HT-29 (cell line): ENCODE results near the gene POLR3E. TPM values are rescaled to one million over a fixed set of nuclear protein-coding genes. Genes with fewer than 3 reads are reported as not detected.

Experiments
- DNase-seq: peaks from one replicate; pipeline ENCODE4 v3.0.0-alpha.2; 2015; ENCODE audit warnings: low spot score
- total RNA-seq: library from RNA; depleted of rRNA; stranded (reverse); fragments of >200 nt; shearing (Covaris generic); gene quantifications from 2 replicates; pipeline ENCODE4 v1.2.3, GENCODE V29; 2014; rRNA removed

Gene POLR3E, protein sequence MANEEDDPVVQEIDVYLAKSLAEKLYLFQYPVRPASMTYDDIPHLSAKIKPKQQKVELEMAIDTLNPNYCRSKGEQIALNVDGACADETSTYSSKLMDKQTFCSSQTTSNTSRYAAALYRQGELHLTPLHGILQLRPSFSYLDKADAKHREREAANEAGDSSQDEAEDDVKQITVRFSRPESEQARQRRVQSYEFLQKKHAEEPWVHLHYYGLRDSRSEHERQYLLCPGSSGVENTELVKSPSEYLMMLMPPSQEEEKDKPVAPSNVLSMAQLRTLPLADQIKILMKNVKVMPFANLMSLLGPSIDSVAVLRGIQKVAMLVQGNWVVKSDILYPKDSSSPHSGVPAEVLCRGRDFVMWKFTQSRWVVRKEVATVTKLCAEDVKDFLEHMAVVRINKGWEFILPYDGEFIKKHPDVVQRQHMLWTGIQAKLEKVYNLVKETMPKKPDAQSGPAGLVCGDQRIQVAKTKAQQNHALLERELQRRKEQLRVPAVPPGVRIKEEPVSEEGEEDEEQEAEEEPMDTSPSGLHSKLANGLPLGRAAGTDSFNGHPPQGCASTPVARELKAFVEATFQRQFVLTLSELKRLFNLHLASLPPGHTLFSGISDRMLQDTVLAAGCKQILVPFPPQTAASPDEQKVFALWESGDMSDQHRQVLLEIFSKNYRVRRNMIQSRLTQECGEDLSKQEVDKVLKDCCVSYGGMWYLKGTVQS
- 95.4 and 104 TPM in 2 replicates for total RNA-seq

DNA sequence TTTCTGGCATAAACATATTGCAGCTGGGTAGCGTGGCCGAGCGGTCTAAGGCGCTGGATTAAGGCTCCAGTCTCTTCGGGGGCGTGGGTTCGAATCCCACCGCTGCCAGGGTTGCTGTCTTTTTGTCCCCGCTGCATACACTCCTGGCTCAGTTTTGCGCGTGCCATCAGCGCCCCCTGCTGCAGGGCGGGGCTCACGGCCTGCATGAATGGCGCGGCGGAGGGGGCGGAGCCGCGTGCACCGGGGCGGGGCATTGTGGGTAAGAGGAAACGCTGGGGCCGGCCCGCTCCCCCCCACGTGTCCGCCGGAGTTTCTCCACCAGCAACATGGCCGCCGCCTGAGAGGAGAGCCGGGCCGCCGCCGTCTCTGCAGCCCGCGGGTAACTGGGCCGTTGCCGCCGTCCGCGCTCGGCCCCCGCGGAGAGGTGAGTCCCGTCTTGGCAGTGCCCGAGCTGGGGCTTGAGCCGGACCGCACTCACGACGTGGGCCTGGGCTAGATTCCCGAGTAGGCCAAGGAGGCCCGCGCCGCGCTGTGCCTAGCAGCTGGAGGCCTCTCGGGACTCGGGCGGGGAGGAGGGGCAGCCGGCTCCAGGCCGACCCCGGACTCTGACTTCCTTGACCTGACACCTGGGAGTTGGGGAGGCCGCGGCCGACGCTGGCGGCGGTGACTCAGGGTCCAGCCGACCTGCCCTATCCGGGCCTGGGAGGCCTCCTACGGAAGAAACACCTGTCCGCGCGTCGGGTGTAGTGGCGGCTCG lies at the start of gene POLR3E:
TSS of gene POLR3E (plus strand) at position 296 of the 757 bp plus-strand sequence. CDS start 5,560 bp downstream, outside the sequence.
- DNase-seq, result peak; percentile 99

GRCh38 chr16:22250522-22250921 lies 46.7 kb upstream of the POLR3E start:
- no peak for DNase-seq

DNA sequence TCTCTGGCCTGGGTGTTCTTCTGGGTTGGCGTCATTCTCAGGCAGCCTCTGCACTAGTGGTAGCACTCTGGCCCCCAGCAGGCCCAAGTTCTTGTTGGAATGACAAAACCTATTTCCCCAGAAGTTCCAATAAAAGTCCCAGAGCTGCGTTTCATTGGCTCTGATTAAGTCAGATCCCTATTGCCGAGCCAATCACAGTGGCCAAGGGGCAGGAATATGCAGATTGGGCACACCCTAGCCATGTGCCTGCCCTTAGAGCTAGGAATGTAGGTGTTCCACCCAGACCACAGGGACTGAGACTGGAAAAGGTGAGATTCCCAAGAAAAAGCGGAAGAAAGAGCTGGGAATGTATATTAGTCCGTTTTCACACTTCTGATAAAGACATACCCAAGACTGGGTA lies 44.9 kb upstream of the POLR3E start:
- DNase-seq, result no peak

DNA sequence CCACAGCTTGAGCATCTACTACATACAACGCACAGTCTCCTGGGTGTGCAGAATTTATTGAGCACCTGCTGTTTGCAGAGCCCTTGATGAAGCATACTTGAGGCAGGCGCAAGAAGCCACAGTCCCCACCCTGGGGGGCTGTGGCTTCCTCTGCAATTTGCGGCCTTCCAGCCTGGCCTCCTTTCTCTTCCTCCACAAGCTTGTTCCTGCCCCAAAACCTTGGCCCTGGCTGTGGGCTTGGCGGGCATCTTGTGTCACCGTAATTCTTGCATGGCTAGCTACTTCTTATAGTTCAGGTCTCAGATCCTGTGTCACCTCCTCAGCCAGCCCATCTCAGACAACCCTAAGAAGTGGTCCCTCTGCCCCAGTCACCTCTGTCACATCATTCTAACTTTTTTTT lies 43.9 kb upstream of the POLR3E start:
- no peak for DNase-seq

GRCh38 chr16:22255335-22255734 lies 41.9 kb upstream of the POLR3E start:
- DNase-seq, result no peak

- DNase-seq, result no peak
These were observed 39.8 kb upstream of the POLR3E start for GRCh38 chr16:22257440-22257839.

GRCh38 chr16:22260490-22260889 lies 36.7 kb upstream of the POLR3E start:
- DNase-seq, result no peak

DNA sequence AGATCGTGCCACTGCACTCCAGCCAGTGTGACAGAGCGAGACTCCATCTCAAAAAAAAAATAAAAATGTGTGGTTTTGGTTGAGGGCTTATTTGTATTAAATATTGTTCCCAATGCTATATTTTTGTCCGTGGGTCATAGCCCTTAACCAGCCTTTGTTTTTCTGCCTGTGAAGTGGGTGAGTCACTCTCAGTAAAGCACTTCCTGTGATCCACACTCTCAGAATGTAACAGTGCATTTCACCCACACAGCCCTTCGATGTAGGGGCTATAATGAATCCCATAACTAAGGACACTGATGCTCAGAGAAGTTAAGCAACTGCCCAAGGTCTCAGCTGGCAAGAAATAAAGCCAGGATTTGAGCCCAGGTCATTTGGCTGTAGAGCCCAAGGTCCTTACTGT lies 34.7 kb upstream of the POLR3E start:
- DNase-seq, result no peak

DNA sequence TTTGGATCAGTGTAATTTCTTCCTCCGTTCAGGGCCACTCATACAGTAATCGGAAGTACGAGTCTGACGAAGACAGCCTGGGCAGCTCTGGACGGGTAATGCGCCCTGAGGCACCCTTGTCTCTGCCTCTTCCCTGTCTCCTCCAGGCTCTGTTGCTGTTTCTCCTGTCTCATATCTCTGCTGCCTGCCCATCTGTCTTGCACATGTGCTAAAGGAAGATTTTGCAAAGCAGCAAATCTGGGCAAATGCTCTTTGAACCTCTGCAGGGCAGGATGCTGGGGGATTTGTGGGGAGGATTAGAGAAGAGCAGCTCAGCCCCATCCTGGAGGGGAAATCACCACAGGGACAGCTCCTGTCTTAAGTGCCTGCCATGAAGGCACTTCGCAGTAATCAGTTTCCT lies 32.4 kb upstream of the POLR3E start:
- no peak for DNase-seq

- DNase-seq, result no peak
These were observed 31.9 kb upstream of the POLR3E start for GRCh38 chr16:22265351-22265750.

DNA sequence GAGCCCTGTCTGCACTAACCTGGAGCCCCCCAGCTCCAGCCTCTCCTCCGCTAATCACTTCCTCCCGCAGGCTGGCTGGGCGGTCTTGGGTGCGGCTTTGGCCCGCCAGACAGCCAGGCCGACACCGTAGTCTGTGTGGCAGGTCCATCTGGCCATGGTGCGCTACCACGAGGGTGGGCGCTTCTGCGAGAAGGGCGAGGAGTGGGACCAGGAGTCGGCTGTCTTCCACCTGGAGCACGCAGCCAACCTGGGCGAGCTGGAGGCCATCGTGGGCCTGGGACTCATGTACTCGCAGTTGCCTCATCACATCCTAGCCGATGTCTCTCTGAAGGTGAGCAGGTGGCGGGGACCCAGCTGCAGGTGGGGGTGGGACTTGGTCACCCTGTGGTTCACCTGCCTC lies 30.7 kb upstream of the POLR3E start:
- DNase-seq, result no peak

- no peak for DNase-seq
These were observed 29.4 kb upstream of the POLR3E start for GRCh38 chr16:22267764-22268163.

DNA sequence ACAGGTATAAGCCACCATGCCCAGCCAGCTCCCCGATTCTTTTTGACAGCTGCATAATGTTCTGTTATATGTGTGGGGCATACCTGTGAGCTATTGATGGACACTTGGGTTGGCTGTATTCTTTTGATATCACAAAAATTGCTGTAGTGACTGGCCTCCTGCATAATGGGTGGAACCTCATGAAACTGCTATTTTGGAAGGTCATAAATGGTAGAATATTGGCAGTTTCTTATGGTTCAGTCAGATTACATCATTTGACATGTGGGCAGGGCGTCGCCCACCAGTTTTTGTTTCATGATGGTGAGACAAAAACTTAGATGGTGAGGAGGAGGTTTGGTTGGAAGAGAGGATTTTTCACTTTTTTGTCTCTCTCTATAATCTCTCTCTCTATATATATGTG lies 26.7 kb upstream of the POLR3E start:
- no peak for DNase-seq

GRCh38 chr16:22272870-22273650 lies 24.1 kb upstream of the POLR3E start:
- no peak for DNase-seq

- DNase-seq, result no peak
These were observed 22.3 kb upstream of the POLR3E start for GRCh38 chr16:22274916-22275315.

- DNase-seq, result no peak
These were observed 18.6 kb upstream of the POLR3E start for GRCh38 chr16:22278441-22279230.

- no peak for DNase-seq
These were observed 14.8 kb upstream of the POLR3E start for GRCh38 chr16:22282254-22282892.

DNA sequence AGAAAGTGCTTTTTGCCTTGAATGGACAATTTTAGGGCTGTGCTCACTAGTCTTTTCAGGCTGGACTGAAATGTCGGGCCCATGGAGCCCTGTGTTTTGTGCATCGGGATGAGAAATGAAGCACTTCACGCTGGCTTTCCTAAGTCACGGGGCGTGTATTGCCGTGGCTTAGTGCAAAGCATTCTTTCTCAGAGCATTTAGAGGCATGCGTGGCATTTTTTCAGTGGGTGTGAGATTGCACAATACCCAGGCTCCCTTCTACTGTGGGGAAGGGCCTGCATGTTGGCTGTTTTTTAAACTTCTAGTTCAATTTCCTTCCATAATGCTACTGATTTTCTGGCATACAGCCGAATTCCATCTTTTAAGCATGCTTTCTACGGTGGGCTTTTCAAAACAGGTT lies 12.6 kb upstream of the POLR3E start:
- DNase-seq, result no peak

DNA sequence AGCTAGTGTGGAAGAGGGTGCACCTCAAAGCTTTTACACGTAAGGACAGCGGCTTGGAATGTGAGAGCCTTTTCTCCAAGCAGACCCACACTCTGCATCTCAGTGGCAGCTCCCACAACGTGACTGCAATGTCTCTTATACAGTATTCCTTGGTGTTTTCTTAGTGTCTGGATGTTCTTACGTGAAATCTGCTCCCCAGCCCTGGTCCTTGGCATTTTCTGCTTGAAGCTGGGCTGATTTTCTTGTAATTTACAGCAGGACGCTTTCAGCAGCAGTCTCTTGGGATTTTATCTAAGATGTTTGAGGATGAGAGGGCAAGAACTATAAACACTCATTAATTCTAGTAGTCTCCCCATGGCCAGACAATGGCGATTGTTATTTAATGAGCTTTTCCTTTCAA lies 12.1 kb upstream of the POLR3E start:
- no peak for DNase-seq

- DNase-seq, result no peak
These were observed 6.2 kb upstream of the POLR3E start for GRCh38 chr16:22291020-22291419.
